GM21723 (cell line): ENCODE results near the gene SKOR1.
A peak's percentile ranks its signal among the peaks of the same experiment; 100 is the strongest.

ENCODE experiments used
- ATAC-seq: cut with Tn5 transposase; IDR thresholded peaks from one replicate; pipeline ENCODE4 v1.9.1; 2021; ENCODE audit warnings: mild to moderate bottlenecking, moderate library complexity; ENCODE audit not compliant: unreplicated experiment

Gene SKOR1

GRCh38 chr15:67845974-67846373 is 20.7 kb downstream of the SKOR1 start:
- no peak for ATAC-seq

GRCh38 chr15:67849538-67849937 is 24.2 kb downstream of the SKOR1 start:
- no peak for ATAC-seq

GRCh38 chr15:67850336-67850735 is 25.0 kb downstream of the SKOR1 start:
- no peak for ATAC-seq

- no peak for ATAC-seq
Observed at GRCh38 chr15:67850994-67851571, 25.8 kb downstream of the SKOR1 start.

GRCh38 chr15:67852418-67852817 is 27.1 kb downstream of the SKOR1 start:
- no peak for ATAC-seq

GRCh38 chr15:67853454-67853853 is 28.1 kb downstream of the SKOR1 start:
- no peak for ATAC-seq

GRCh38 chr15:67854358-67854757 is 29.0 kb downstream of the SKOR1 start:
- no peak for ATAC-seq

- no peak for ATAC-seq
Observed at GRCh38 chr15:67855842-67856241, 30.5 kb downstream of the SKOR1 start.

GRCh38 chr15:67857220-67857619 is 31.9 kb downstream of the SKOR1 start:
- no peak for ATAC-seq

GRCh38 chr15:67859331-67859946 is 34.1 kb downstream of the SKOR1 start:
- no peak for ATAC-seq

GRCh38 chr15:67861983-67862382 is 36.7 kb downstream of the SKOR1 start:
- ATAC-seq, result no peak

GRCh38 chr15:67862750-67863441 is 37.6 kb downstream of the SKOR1 start:
- peak; percentile 41 for ATAC-seq

- peak; percentile 76 for ATAC-seq
Observed at GRCh38 chr15:67863442-67863987, 38.2 kb downstream of the SKOR1 start.

- ATAC-seq, result no peak
Observed at GRCh38 chr15:67865331-67865730, 40.0 kb downstream of the SKOR1 start.

GRCh38 chr15:67865766-67866165 is 40.5 kb downstream of the SKOR1 start:
- no peak for ATAC-seq

GRCh38 chr15:67869701-67870100 is 44.4 kb downstream of the SKOR1 start:
- ATAC-seq, result no peak

GRCh38 chr15:67870868-67871408 is 45.6 kb downstream of the SKOR1 start:
- no peak for ATAC-seq

- no peak for ATAC-seq
Observed at GRCh38 chr15:67873777-67874176, 48.5 kb downstream of the SKOR1 start.

GRCh38 chr15:67878712-67879206 is 53.5 kb downstream of the SKOR1 start:
- no peak for ATAC-seq

- ATAC-seq, result no peak
Observed at GRCh38 chr15:67879440-67880129, 54.3 kb downstream of the SKOR1 start.

GRCh38 chr15:67880651-67881182 is 55.4 kb downstream of the SKOR1 start:
- no peak for ATAC-seq
